ENCODE measurements around the gene CST3. TPM values are rescaled to one million over a fixed set of nuclear protein-coding genes. Genes with fewer than 3 reads are reported as not detected.
"Not testable (repeated sequence)": the region's sequence is repeated elsewhere in the genome, so short reads cannot be mapped to it uniquely, and the experiment has no call there.

CST3 gene
- polyA plus RNA-seq, 3 donors from 2014 or later = 60.0 to 290 (median 289) TPM

- H3K36me3 Mint-ChIP-seq = no peaks in the 10 kb centered on the region
- no peaks in the 10 kb centered on the region for H3K9me3 Mint-ChIP-seq
- H3K27ac Mint-ChIP-seq = no peak overlapping the region
- DNase-seq = no peak
- H3K4me3 Mint-ChIP-seq = no peak overlapping the region
- H3K27me3 Mint-ChIP-seq (ENCODE audit: low read depth in 3 of 3) = peaks cover 0 to 9% (median 4%) of the 10 kb centered on the region in 3 donors
- H3K4me1 Mint-ChIP-seq = no peaks in the 10 kb centered on the region
Observed at GRCh38 chr20:23644164-23644563, 6.4 kb upstream of the CST3 start.

- Mint-ChIP-seq H3K4me1 (no peaks in the 10 kb centered on the region), H3K27ac (no peak overlapping the region), H3K27me3 (ENCODE audit: low read depth in 3 of 3) (peaks cover 0 to 9% (median 4%) of the 10 kb centered on the region in 3 donors), H3K36me3 (no peaks in the 10 kb centered on the region), H3K9me3 (no peaks in the 10 kb centered on the region), H3K4me3 (no peak overlapping the region)
- DNase-seq = no peak
Observed at GRCh38 chr20:23643659-23644058, 5.9 kb upstream of the CST3 start.

- Mint-ChIP-seq H3K27me3 (ENCODE audit: low read depth in 3 of 3) (peaks cover 0 to 9% (median 4%) of the 10 kb centered on the region in 3 donors), H3K4me3 (no peak overlapping the region), H3K4me1 (peaks cover under 1 to 1% of the 10 kb centered on the region in 2 donors), H3K27ac (no peak overlapping the region), H3K36me3 (no peaks in the 10 kb centered on the region), H3K9me3 (no peaks in the 10 kb centered on the region)
- DNase-seq = no peak
Observed at GRCh38 chr20:23641936-23642751, 4.4 kb upstream of the CST3 start.

- H3K9me3 Mint-ChIP-seq = no peaks in the 10 kb centered on the region
- H3K27ac Mint-ChIP-seq = no peak overlapping the region
- H3K27me3 Mint-ChIP-seq (ENCODE audit: low read depth in 3 of 3) = peaks cover 0 to 9% (median 2%) of the 10 kb centered on the region in 3 donors
Observed at GRCh38 chr20:23640671-23641667, 3.2 kb upstream of the CST3 start.

GRCh38 chr20:23640018-23640601, 2.4 kb upstream of the CST3 start:
- Mint-ChIP-seq H3K36me3 (no peaks in the 10 kb centered on the region), H3K27me3 (ENCODE audit: low read depth in 3 of 3) (peaks cover 0 to 6% (median 2%) of the 10 kb centered on the region in 3 donors), H3K4me3 (peak overlapping the region in 3 of 5 donors; percentile 25 to 53 (median 36)), H3K4me1 (peaks cover 10 to 11% of the 10 kb centered on the region in 2 donors), H3K27ac (no peak overlapping the region), H3K9me3 (no peaks in the 10 kb centered on the region)
- no peak for DNase-seq

More at GRCh38 chr20:23640671-23641667, 3.2 kb upstream of the CST3 start:
- Mint-ChIP-seq H3K36me3 (no peaks in the 10 kb centered on the region), H3K4me1 (peaks cover 10 to 11% of the 10 kb centered on the region in 2 donors), H3K4me3 (no peak overlapping the region)
- DNase-seq = no peak

GRCh38 chr20:23639490-23639958, 1.8 kb upstream of the CST3 start:
- no peak for DNase-seq

GRCh38 chr20:23638309-23638708, 554 bp upstream of the CST3 start:
- H3K27me3 Mint-ChIP-seq (ENCODE audit: low read depth in 3 of 3) = peaks cover 0 to 6% (median 2%) of the 10 kb centered on the region in 3 donors
- no peak for DNase-seq
- no peaks in the 10 kb centered on the region for H3K36me3 Mint-ChIP-seq
- H3K4me1 Mint-ChIP-seq = peaks cover 10 to 11% of the 10 kb centered on the region in 2 donors
- no peak overlapping the region for H3K27ac Mint-ChIP-seq
- H3K4me3 Mint-ChIP-seq = no peak overlapping the region
- no peaks in the 10 kb centered on the region for H3K9me3 Mint-ChIP-seq

More at GRCh38 chr20:23639490-23639958, 1.8 kb upstream of the CST3 start:
- peaks cover 10 to 11% of the 10 kb centered on the region in 2 donors for H3K4me1 Mint-ChIP-seq
- peaks cover 0 to 6% (median 2%) of the 10 kb centered on the region in 3 donors for H3K27me3 Mint-ChIP-seq (ENCODE audit: low read depth in 3 of 3)
- H3K9me3 Mint-ChIP-seq = no peaks in the 10 kb centered on the region
- H3K4me3 Mint-ChIP-seq = peak overlapping the region in 4 of 5 donors; percentile 35 to 65 (median 48)
- no peaks in the 10 kb centered on the region for H3K36me3 Mint-ChIP-seq
- H3K27ac Mint-ChIP-seq = no peak overlapping the region

- DNase-seq = no peak
- Mint-ChIP-seq H3K27ac (peak overlapping the region in 5 of 6 donors; percentile 18 to 83 (median 62)), H3K27me3 (ENCODE audit: low read depth in 3 of 3) (peaks cover 0 to 6% (median 2%) of the 10 kb centered on the region in 3 donors), H3K36me3 (no peaks in the 10 kb centered on the region), H3K9me3 (peaks cover 0 to 1% (median 0%) of the 10 kb centered on the region in 6 donors), H3K4me3 (peak overlapping the region; percentile 82 to 94 (median 88)), H3K4me1 (peaks cover 10 to 11% of the 10 kb centered on the region in 2 donors)
Observed at GRCh38 chr20:23636908-23637281, 860 bp downstream of the CST3 start.

- Mint-ChIP-seq H3K9me3 (peaks cover 0 to 1% (median 0%) of the 10 kb centered on the region in 6 donors), H3K27ac (peak overlapping the region in 2 of 6 donors; percentile 38 to 75), H3K4me3 (peak overlapping the region; percentile 82 to 94 (median 88)), H3K4me1 (peaks cover 10 to 11% of the 10 kb centered on the region in 2 donors), H3K36me3 (no peaks in the 10 kb centered on the region), H3K27me3 (ENCODE audit: low read depth in 3 of 3) (peaks cover 0 to 6% (median 2%) of the 10 kb centered on the region in 3 donors)
- no peak for DNase-seq
Observed at GRCh38 chr20:23636182-23636907, 1.4 kb downstream of the CST3 start.

- not testable (repeated sequence) for H3K27me3 Mint-ChIP-seq (ENCODE audit: low read depth in 3 of 3); H3K27ac Mint-ChIP-seq; DNase-seq; H3K9me3 Mint-ChIP-seq; H3K36me3 Mint-ChIP-seq
- H3K4me3 Mint-ChIP-seq = peak overlapping the region in 2 of 5 donors; percentile 57 to 67
- H3K4me1 Mint-ChIP-seq = peaks cover 10 to 11% of the 10 kb centered on the region in 2 donors
Observed at GRCh38 chr20:23635768-23636090, 2.0 kb downstream of the CST3 start.

GRCh38 chr20:23634985-23635767, 2.6 kb downstream of the CST3 start:
- Mint-ChIP-seq H3K9me3 (peaks cover 0 to 1% (median 0%) of the 10 kb centered on the region in 6 donors), H3K36me3 (no peaks in the 10 kb centered on the region), H3K4me1 (peaks cover 10 to 11% of the 10 kb centered on the region in 2 donors), H3K27me3 (ENCODE audit: low read depth in 3 of 3) (peaks cover 0 to 6% (median 2%) of the 10 kb centered on the region in 3 donors), H3K4me3 (no peak overlapping the region), H3K27ac (no peak overlapping the region)
- DNase-seq = no peak

Data from immature natural killer cell (primary cell).